SK-N-SH (cell line): Measurements from ENCODE around the gene DGKE. TPM values are rescaled to one million over a fixed set of nuclear protein-coding genes. Genes with fewer than 3 reads are reported as not detected.

ENCODE experiments used
- CTCF ChIA-PET: fragments of 300-600, 350-600 bp; formaldehyde crosslinking; extraction: SDS; loops from one replicate; lab custom pipeline; 2021; lab: Yijun Ruan, JAX
- POLR2A ChIA-PET: fragments of 350-600 bp; sonication (Branson Sonifier 250); formaldehyde crosslinking; extraction: SDS; loops from one replicate; lab custom pipeline; 2020; ENCODE audit warnings: antibody characterized with exemption, inconsistent platforms; lab: Yijun Ruan, JAX
- DNase-seq: peaks from one replicate; pipeline ENCODE4 v3.0.0; 2012
- H2AFZ ChIP-seq: fragments of 200-600 bp; sonication (generic); 2 replicates; pipeline ENCODE4 v1.8.1; 2016; ENCODE audit warnings: antibody characterized with exemption, mild to moderate bottlenecking, low read depth
- H3F3A ChIP-seq: fragments of 200-600 bp; sonication (generic); replicated peaks from 2 replicates; pipeline ENCODE3; 2016; ENCODE audit warnings: antibody characterized with exemption, mild to moderate bottlenecking; ENCODE audit not compliant: insufficient read depth
- H3K27ac ChIP-seq, 2 experiments: fragments of 200-500 bp in 1 of 2; fragments of 200-600 bp in 1 of 2; sonication (Bioruptor generic) in 1 of 2; sonication (generic), shearing (Covaris generic) in 1 of 2; 2 replicates each; pipeline versions ENCODE4 v1.5.1 to v1.6.1; 2014 to 2016; ENCODE audit warnings: low read depth in 2 of 2, inconsistent platforms in 1 of 2, low read length in 1 of 2, mild to moderate bottlenecking in 1 of 2, mixed read lengths in 1 of 2
- H3K27me3 ChIP-seq: fragments of 200-600 bp; sonication (generic), shearing (Covaris generic); 2 replicates; pipeline ENCODE4 v1.6.1; 2016; ENCODE audit warnings: mixed run types; ENCODE audit not compliant: insufficient read depth
- H3K36me3 ChIP-seq, 2 experiments: fragments of 200-500 bp in 1 of 2; fragments of 200-600 bp in 1 of 2; sonication (Bioruptor generic) in 1 of 2; sonication (generic) in 1 of 2; replicated peaks in 1 of 2; 2 replicates each; pipeline versions ENCODE3 to v1.5.1; 2014 to 2016; ENCODE audit warnings: low read length in 1 of 2, mild to moderate bottlenecking in 1 of 2; ENCODE audit not compliant: insufficient read depth in 2 of 2, control insufficient read depth in 1 of 2
- H3K4me1 ChIP-seq, 2 experiments: fragments of 200-500 bp in 1 of 2; fragments of 200-600 bp in 1 of 2; sonication (Bioruptor generic) in 1 of 2; sonication (generic), shearing (Covaris generic) in 1 of 2; 2 replicates each; pipeline versions ENCODE4 v1.5.1 to v1.6.1; 2014 to 2016; ENCODE audit warnings: low read depth in 1 of 2, low read length in 1 of 2, mixed run types in 1 of 2; ENCODE audit not compliant: insufficient read depth in 2 of 2, control insufficient read depth in 1 of 2
- H3K4me2 ChIP-seq: fragments of 200-600 bp; sonication (generic), shearing (Covaris generic); 2 replicates; pipeline ENCODE4 v1.6.1; 2017; ENCODE audit warnings: mixed run types
- H3K4me3 ChIP-seq, 2 experiments: fragments of 200-500 bp in 1 of 2; fragments of 200-600 bp in 1 of 2; sonication (Bioruptor generic) in 1 of 2; sonication (generic), shearing (Covaris generic) in 1 of 2; 2 replicates each; pipeline versions ENCODE4 v1.5.1 to v1.8.1; 2014 to 2016; ENCODE audit warnings: low read depth in 2 of 2, inconsistent platforms in 1 of 2, low read length in 1 of 2, mild to moderate bottlenecking in 1 of 2, mixed read lengths in 1 of 2, moderate library complexity in 1 of 2
- H3K79me2 ChIP-seq: fragments of 200-600 bp; sonication (generic); 2 replicates; pipeline ENCODE4 v1.8.1; 2017; ENCODE audit warnings: mild to moderate bottlenecking; ENCODE audit not compliant: insufficient read depth
- H3K9ac ChIP-seq: fragments of 200-600 bp; sonication (generic); 2 replicates; pipeline ENCODE4 v1.6.1; 2017; ENCODE audit warnings: mixed run types
- H3K9me2 ChIP-seq: fragments of 200-600 bp; sonication (generic); 2 replicates; pipeline ENCODE4 v1.6.1; 2017; ENCODE audit warnings: mixed run types
- H3K9me3 ChIP-seq: fragments of 200-600 bp; sonication (generic); 2 replicates; pipeline ENCODE4 v1.6.1; 2017; ENCODE audit warnings: mixed run types, mild to moderate bottlenecking, moderate library complexity
- H4K20me1 ChIP-seq: fragments of 200-600 bp; sonication (generic); 2 replicates; pipeline ENCODE4 v1.6.1; 2017; ENCODE audit warnings: mild to moderate bottlenecking, mixed run types; ENCODE audit not compliant: insufficient read depth
- EZH2phosphoT487 ChIP-seq: fragments of 200-600 bp; sonication (generic); IDR thresholded peaks from 2 replicates; pipeline ENCODE4 v1.6.1; 2017; ENCODE audit warnings: low read depth, mixed run types, mild to moderate bottlenecking, antibody characterized with exemption, moderate library complexity, borderline replicate concordance
- FOSL2 ChIP-seq: IDR thresholded peaks from 2 replicates; pipeline ENCODE4 v1.4.0; 2012; ENCODE audit warnings: low read depth, mild to moderate bottlenecking, moderate library complexity, borderline replicate concordance
- FOXM1 ChIP-seq: IDR thresholded peaks from 2 replicates; pipeline ENCODE4 v1.4.0; 2012; ENCODE audit warnings: low read depth, mild to moderate bottlenecking
- GATA2 ChIP-seq: sonication (generic); formaldehyde crosslinking; IDR thresholded peaks from 2 replicates; pipeline ENCODE4 v1.5.0; 2020; ENCODE audit warnings: mild to moderate bottlenecking, missing genetic modification reagents
- JUND ChIP-seq: IDR thresholded peaks from 2 replicates; pipeline ENCODE4 v1.4.0; 2012
- MEF2A ChIP-seq: IDR thresholded peaks from 2 replicates; pipeline ENCODE4 v1.4.0; 2012; ENCODE audit warnings: low read depth, borderline replicate concordance
- NRF1 ChIP-seq: IDR thresholded peaks from 2 replicates; pipeline ENCODE4 v1.6.1; 2012; ENCODE audit warnings: low read depth, mild to moderate bottlenecking, low read length
- RAD21 ChIP-seq: IDR thresholded peaks from 2 replicates; pipeline ENCODE4 v1.6.1; 2012; ENCODE audit warnings: mild to moderate bottlenecking, low read length
- RCOR1 ChIP-seq: fragments of 150-350 bp; IDR thresholded peaks from 2 replicates; pipeline ENCODE4 v1.6.1; 2017; ENCODE audit warnings: antibody characterized with exemption, low read length
- SIN3A ChIP-seq: IDR thresholded peaks from 2 replicates; pipeline ENCODE4 v1.6.1; 2012; ENCODE audit warnings: low read depth, mild to moderate bottlenecking, low read length, moderate library complexity, borderline replicate concordance
- SMC3 ChIP-seq: IDR thresholded peaks from 2 replicates; pipeline ENCODE4 v1.6.1; 2012; ENCODE audit warnings: low read depth, low read length, improper control_type of control experiment
- TCF12 ChIP-seq: IDR thresholded peaks from 2 replicates; pipeline ENCODE4 v1.4.0; 2012
- USF2 ChIP-seq: fragments of 150-350 bp; IDR thresholded peaks from 2 replicates; pipeline ENCODE4 v1.6.1; 2017; ENCODE audit warnings: antibody characterized with exemption, low read length, low read depth, borderline replicate concordance
- YY1 ChIP-seq: IDR thresholded peaks from 2 replicates; pipeline ENCODE4 v1.4.0; 2012; ENCODE audit warnings: low read depth, mild to moderate bottlenecking
- WGBS: methylation state at CpG from one replicate; pipeline ENCODE4 v1.1.6; 2017; ENCODE audit warnings: low lambda C conversion rate; 5-methylcytosine and 5-hydroxymethylcytosine counted together
- polyA plus RNA-seq, 3 experiments: library from polyadenylated mRNA; depleted of rRNA; stranded (reverse); fragments of >200 nt; gene quantifications; 2 replicates each; pipeline ENCODE4 v1.2.3, GENCODE V29; 2012
- TF ChIP-seq, protein P1 (sequence below): fragments of 150-350 bp; IDR thresholded peaks from 2 replicates; pipeline ENCODE4 v1.6.1; 2016; ENCODE audit warnings: mild to moderate bottlenecking, low read depth, low read length
- TF ChIP-seq, protein P2 (sequence below): IDR thresholded peaks from 2 replicates; pipeline ENCODE4; 2012
- TF ChIP-seq, protein P3 (sequence below): IDR thresholded peaks from 2 replicates; pipeline ENCODE4 v1.4.0; 2012; ENCODE audit warnings: low read depth

Gene DGKE
- polyA plus RNA-seq, 1 of the 3 experiments (the other 2 are of a cell fraction) = 2.4 TPM

DNA sequence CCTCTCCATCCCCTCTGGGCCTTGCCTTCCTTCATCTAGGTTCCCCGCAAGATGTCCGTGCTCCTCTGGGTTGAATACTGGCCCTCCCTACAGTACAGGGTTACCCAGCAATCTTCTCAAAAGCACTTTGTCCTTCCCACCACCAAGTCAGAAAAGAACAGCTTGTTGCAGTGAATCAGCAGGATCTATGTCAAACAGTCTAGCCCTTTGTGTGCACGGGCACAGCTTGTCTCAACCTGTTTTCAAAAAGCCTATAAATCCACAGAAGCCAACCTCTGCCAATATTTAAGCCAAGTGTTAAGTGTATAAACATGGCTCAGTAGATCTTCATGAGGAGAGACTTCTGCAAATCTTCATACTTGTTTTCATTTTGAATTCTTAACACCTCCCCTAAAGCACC is 25.4 kb upstream of the DGKE start (continued):
- no peak for TF ChIP-seq USF2

DNA sequence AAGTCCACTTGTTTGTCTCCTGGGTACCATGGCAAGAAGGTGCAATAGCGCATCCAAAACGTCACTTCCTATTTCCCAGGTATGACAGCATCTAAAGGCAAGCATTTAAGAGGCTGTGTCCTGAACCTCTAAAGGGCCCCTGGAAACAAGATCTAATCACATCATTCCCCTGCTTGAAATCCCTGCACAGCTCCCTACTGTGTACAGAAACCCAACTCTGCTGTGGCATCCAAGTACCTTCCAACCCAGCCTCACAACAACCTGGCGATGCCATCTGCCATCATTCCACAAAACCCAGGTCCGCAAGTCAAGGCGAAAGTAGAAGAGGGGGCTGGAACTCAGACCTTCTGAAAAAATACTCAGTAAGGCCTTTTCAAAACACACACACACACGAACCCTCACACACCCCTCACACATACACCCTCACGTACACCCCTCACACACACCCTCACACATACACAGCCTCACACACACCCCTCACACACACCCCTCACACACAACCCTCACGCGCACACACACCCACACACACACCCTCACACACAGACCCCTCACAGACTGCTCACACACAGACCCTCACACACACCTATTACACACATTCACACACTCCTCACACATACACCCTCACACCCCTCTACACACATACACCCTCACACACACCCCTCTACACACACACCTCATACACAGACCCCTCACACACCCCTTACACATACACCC is 24.7 kb upstream of the DGKE start:
- Histone ChIP-seq H3K9ac (no peak overlapping the region), H3K9me2 (no peaks in the 10 kb centered on the region), H3K27ac (no peak overlapping the region), H4K20me1 (no peaks in the 10 kb centered on the region), H3K9me3 (no peaks in the 10 kb centered on the region), H3K4me2 (no peak overlapping the region), H3K27me3 (no peaks in the 10 kb centered on the region), H2AFZ (no peak overlapping the region), H3K4me3 (no peak overlapping the region), H3K4me1 (peaks cover 0 to 2% of the 10 kb centered on the region in 2 experiments; a peak in 1 of 4 replicates), H3F3A (no peaks in the 10 kb centered on the region), H3K79me2 (no peaks in the 10 kb centered on the region), H3K36me3 (no peaks in the 10 kb centered on the region)
- no peak for DNase-seq
- WGBS = 85% methylated on average over 9 of the region's 9 CpGs
- TF ChIP-seq NRF1 (no peak), SIN3A (no peak), GATA2 (CRISPR knock-in tag) (no peak), USF2 (no peak)
- ChIA-PET POLR2A (no interaction called here), CTCF (interaction anchor here (1.5 to 3.1 kb wide), 2 partner anchors 9 to 36 kb away, joined by 3 to 35 read pairs; no protein-coding TSS in a partner anchor)

DNA sequence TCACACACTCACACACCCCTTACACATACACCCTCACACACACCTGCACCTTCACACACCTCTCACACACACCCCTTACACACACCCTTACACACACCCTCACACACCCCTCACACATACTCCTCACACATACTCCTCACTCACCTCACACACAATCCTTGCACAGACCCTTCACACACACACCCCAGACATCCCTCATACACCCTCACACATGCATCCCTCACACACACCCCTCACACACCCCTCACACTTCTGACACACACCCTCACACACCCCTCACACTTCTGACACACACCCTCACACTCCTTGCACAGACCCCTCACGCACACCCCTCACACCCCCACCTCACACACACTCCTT is 24.2 kb upstream of the DGKE start:
- POLR2A ChIA-PET = no interaction called here
- 67% methylated on average over 1 of the region's 1 CpG for WGBS
- Histone ChIP-seq H3K27me3 (no peaks in the 10 kb centered on the region), H3K9me3 (no peaks in the 10 kb centered on the region), H3K79me2 (no peaks in the 10 kb centered on the region), H3F3A (no peaks in the 10 kb centered on the region), H3K4me1 (peaks cover 0 to 2% of the 10 kb centered on the region in 2 experiments; a peak in 1 of 4 replicates), H3K9me2 (no peaks in the 10 kb centered on the region), H3K36me3 (no peaks in the 10 kb centered on the region), H2AFZ (no peak overlapping the region), H3K4me3 (no peak overlapping the region), H3K27ac (no peak overlapping the region), H4K20me1 (no peaks in the 10 kb centered on the region), H3K9ac (no peak overlapping the region), H3K4me2 (no peak overlapping the region)
- no peak for DNase-seq
- TF ChIP-seq JUND (no peak), RCOR1 (no peak), EZH2phosphoT487 (no peak), SMC3 (no peak), YY1 (no peak), TCF12 (no peak), NRF1 (no peak), FOXM1 (no peak), MEF2A (no peak), RAD21 (no peak), FOSL2 (no peak)
- TF ChIP-seq, protein P1, sequence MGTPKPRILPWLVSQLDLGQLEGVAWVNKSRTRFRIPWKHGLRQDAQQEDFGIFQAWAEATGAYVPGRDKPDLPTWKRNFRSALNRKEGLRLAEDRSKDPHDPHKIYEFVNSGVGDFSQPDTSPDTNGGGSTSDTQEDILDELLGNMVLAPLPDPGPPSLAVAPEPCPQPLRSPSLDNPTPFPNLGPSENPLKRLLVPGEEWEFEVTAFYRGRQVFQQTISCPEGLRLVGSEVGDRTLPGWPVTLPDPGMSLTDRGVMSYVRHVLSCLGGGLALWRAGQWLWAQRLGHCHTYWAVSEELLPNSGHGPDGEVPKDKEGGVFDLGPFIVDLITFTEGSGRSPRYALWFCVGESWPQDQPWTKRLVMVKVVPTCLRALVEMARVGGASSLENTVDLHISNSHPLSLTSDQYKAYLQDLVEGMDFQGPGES = no peak
- TF ChIP-seq, protein P2, sequence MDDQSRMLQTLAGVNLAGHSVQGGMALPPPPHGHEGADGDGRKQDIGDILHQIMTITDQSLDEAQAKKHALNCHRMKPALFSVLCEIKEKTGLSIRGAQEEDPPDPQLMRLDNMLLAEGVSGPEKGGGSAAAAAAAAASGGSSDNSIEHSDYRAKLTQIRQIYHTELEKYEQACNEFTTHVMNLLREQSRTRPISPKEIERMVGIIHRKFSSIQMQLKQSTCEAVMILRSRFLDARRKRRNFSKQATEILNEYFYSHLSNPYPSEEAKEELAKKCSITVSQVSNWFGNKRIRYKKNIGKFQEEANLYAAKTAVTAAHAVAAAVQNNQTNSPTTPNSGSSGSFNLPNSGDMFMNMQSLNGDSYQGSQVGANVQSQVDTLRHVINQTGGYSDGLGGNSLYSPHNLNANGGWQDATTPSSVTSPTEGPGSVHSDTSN = no peak
- TF ChIP-seq, protein P3, sequence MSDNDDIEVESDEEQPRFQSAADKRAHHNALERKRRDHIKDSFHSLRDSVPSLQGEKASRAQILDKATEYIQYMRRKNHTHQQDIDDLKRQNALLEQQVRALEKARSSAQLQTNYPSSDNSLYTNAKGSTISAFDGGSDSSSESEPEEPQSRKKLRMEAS = no peak
- CTCF ChIA-PET = no interaction called here
